Activated T-helper 17 cell treated with anti-CD3 and anti-CD28 coated beads, Interleukin-2, amount 50 U/mL, for 72 hours (primary cell): ENCODE results near the gene CLEC1A. TPM values are rescaled to one million over a fixed set of nuclear protein-coding genes. Genes with fewer than 3 reads are reported as not detected.
A peak's percentile ranks its signal among the peaks of the same experiment; 100 is the strongest.

Experiments
- ATAC-seq: fragments of 150-1000 bp; cut with Tn5 transposase; replicated peaks from 2 replicates; pipeline ENCODE4 v1.10.0; 2021; ENCODE audit warnings: mild to moderate bottlenecking, moderate library complexity
- H3K27ac Mint-ChIP-seq: one replicate; pipeline ENCODE4 v1.8.0; 2022; ENCODE audit warnings: mixed read lengths
- H3K27me3 Mint-ChIP-seq: one replicate; pipeline ENCODE4 v1.8.0; 2022; ENCODE audit warnings: mixed read lengths
- H3K36me3 Mint-ChIP-seq: one replicate; pipeline ENCODE4 v1.8.0; 2022; ENCODE audit warnings: low read depth, mild to moderate bottlenecking, mixed read lengths
- H3K4me1 Mint-ChIP-seq: one replicate; pipeline ENCODE4 v1.8.0; 2022; ENCODE audit warnings: mixed read lengths
- H3K4me3 Mint-ChIP-seq: one replicate; pipeline ENCODE4 v1.8.0; 2022; ENCODE audit warnings: mild to moderate bottlenecking, mixed read lengths
- H3K9me3 Mint-ChIP-seq: one replicate; pipeline ENCODE4 v1.8.0; 2022; ENCODE audit warnings: mixed read lengths
- total RNA-seq, 2 donors: library from RNA; stranded (reverse); gene quantifications; one replicate each; pipeline ENCODE4 v1.2.3, GENCODE V29; 2022

Gene CLEC1A, protein sequence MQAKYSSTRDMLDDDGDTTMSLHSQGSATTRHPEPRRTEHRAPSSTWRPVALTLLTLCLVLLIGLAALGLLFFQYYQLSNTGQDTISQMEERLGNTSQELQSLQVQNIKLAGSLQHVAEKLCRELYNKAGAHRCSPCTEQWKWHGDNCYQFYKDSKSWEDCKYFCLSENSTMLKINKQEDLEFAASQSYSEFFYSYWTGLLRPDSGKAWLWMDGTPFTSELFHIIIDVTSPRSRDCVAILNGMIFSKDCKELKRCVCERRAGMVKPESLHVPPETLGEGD
- total RNA-seq, result not detected

DNA sequence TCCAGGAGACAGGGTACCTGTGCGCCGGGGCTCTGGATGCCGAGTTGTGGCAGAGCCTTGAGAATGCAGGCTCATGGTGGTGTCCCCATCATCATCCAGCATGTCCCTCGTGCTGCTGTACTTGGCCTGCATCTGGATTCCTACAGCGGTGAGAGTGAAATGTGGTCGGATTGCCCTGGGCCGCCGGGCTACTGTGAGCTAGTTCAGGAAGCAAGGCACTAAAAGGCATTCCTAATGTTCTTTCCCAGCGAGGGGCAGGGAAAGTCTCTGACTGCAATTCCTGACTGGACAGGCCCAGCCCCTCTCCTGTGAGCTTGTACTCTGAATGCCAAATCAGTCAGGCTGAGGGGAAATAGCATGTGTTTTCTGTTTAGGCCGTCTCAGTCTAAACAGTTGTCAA lies at the start of gene CLEC1A:
TSS of gene CLEC1A (minus strand) at position 195 of the 400 bp plus-strand sequence. CDS start at position 132, 63 bp downstream.
- ATAC-seq, result no peak
- Mint-ChIP-seq H3K27ac (no peak within 1 kb of the TSS), H3K27me3 (peaks cover 11% of the 10 kb centered on the region), H3K9me3 (peaks cover 5% of the 10 kb centered on the region), H3K36me3 (no peaks in the 10 kb centered on the region), H3K4me1 (no peaks in the 10 kb centered on the region), H3K4me3 (no peak within 1 kb of the TSS)

DNA sequence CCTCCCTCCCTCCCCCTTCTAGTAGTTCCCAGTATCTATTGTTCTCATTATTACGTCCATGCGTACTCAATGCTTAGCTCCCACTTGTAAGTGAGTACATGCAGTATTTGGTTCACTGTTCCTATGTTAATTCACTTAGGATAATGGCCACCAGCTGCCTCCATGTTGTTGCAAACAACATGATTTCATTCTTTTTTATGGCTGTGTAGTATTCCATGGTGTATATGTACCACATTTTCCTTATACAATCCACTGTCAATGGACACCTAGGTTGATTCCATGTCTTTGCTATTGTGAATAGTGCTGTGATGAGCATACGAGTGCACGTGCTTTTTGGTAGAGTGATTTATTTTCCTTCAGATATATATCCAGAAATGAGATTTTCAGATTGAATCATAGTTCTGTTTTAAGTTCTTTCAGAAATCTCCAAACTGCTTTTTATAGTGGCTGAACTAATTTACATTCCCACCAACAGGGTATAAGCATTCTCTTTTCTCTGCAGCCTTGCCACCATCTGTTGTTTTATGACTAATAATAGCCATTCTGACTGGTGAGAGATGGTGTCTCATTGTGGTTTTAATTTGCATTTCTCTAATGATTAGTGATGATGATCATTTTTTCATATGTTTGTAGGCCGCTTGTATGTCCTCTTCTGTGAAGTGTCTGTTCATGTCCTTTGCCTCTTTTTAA lies 49.1 kb upstream of the CLEC1A start:
- H3K4me3 Mint-ChIP-seq, result no peak overlapping the region
- peaks cover 7% of the 10 kb centered on the region for H3K4me1 Mint-ChIP-seq
- H3K27me3 Mint-ChIP-seq, result peaks cover 3% of the 10 kb centered on the region
- no peak overlapping the region for H3K27ac Mint-ChIP-seq
- ATAC-seq, result peak; percentile 89
- no peaks in the 10 kb centered on the region for H3K36me3 Mint-ChIP-seq
- no peaks in the 10 kb centered on the region for H3K9me3 Mint-ChIP-seq

DNA sequence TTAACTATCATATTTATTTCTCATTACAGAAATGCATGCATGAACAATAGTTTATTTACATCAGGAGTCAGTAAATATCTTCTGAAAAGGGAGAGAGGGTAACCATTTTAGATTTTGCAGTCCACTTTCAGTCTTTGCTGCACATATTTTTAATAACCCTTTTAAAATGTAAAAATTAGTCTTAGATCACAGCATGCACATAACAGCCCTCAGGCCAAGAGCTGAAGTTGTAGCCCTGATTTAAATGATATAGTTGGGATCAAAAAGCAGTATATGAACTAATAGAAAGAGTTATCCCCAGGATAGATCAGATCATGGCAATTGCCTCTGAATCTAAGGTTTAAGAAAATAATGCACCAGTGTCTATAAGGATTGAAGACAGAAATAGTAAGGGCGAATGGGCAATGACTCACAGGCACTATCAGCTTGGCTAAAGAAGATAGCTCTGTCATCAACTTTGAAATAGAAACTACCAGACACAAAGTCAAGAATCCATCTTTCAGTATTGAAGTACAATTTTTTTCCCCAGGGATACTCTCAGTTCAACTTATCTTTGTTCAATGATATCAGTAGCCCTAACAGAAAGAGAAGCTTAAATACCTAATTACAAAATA lies 44.3 kb upstream of the CLEC1A start:
- Mint-ChIP-seq H3K4me3 (no peak overlapping the region), H3K36me3 (no peaks in the 10 kb centered on the region), H3K27ac (no peak overlapping the region), H3K4me1 (peaks cover 5% of the 10 kb centered on the region), H3K27me3 (peaks cover 3% of the 10 kb centered on the region), H3K9me3 (no peaks in the 10 kb centered on the region)
- ATAC-seq, result peak; percentile 17

DNA sequence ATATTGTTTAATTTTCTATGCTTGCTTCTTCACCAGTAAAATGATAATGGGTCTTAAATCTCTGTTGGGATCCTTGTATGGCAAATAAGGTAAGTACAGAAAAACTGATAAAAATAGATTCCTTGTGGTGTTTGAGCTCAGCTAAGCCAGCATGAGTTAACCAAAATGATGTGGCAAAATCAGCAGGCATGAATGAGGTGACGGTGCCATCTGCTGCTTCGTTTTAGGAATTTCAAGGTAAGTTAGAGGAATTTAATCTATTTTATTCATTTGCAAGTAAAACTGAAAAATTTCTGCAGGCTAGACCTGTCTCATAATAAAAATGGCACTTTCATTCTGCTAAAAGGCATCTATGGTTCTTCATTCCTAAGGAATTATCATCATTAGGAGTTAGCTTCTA lies 41.2 kb upstream of the CLEC1A start:
- Mint-ChIP-seq H3K27ac (no peak overlapping the region), H3K36me3 (no peaks in the 10 kb centered on the region), H3K4me3 (no peak overlapping the region), H3K27me3 (peaks cover 8% of the 10 kb centered on the region), H3K4me1 (no peaks in the 10 kb centered on the region), H3K9me3 (no peaks in the 10 kb centered on the region)
- no peak for ATAC-seq

DNA sequence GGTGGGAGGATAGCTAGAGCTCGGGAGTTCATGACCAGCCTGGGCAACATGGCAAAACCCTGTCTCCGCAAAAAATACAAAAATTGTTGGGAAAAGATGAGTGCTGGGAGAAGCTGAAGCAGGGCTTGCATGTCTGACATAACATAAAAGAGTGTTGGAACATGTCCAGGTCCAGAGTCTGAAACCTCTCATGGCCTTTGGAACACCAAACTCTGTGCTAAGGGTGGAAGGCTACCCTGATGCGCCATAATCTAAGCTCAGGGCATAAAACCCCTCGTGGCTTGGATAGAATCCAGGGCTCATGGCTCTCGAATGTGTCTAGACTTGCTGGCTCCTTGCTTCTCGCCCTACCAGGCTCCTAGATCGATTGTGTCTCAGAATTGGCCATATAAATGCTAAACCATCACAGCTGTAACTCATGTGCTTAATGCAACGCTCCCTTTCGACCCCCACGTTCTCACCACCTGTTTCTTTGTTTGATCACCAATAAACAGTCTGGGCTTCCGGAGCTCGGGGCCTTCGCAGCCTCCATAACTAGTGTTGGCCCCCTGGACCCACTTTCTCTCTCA lies 37.9 kb upstream of the CLEC1A start:
- H3K27me3 Mint-ChIP-seq, result peaks cover 4% of the 10 kb centered on the region
- no peaks in the 10 kb centered on the region for H3K9me3 Mint-ChIP-seq
- no peaks in the 10 kb centered on the region for H3K36me3 Mint-ChIP-seq
- H3K27ac Mint-ChIP-seq, result no peak overlapping the region
- H3K4me3 Mint-ChIP-seq, result no peak overlapping the region
- no peak for ATAC-seq
- no peaks in the 10 kb centered on the region for H3K4me1 Mint-ChIP-seq

DNA sequence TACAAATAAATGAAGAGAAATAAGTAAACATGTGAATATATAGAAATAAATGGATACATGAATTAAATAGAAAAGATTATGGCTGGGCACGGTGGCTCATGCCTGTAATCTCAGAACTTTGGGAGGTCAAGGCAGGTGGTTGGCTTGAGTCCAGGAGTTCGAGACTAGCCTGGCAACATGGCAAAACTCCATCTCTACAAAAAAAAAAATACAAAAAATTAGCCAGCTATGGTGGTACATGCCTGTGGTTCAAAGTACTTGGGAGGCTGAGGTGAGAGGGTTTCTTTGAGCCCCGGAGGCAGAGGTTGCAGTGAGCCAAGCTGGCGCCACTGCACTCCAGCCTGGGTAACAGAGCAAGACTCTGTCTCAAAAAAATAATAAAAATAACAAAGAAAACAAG lies 36.3 kb upstream of the CLEC1A start:
- ATAC-seq, result no peak
- Mint-ChIP-seq H3K4me1 (peaks cover 6% of the 10 kb centered on the region), H3K9me3 (no peaks in the 10 kb centered on the region)

DNA sequence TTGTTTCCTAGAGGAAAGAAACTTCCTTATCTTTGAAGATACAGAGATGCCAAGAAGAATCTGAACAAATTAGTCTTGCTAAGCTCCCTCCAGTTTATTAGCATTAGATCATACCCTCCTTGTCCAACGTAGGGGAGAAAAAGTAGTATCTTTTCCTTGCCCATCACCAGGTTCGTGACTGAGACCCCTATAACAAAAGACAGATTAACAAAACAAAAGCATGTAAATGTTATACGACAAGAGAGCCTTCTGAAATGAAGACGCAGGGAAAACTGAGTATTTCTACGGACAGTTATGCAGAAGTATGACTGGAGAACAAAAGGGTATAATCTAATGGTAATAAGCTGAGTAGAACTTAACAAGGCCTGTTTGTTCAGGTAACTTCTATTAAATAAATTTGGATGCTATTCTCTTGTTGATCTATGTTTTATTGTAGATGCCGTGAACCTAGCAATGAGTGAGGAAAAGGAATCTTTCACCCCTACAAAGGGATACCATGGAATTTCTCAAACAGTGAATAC lies 34.1 kb upstream of the CLEC1A start:
- H3K27me3 Mint-ChIP-seq, result peaks cover 4% of the 10 kb centered on the region
- H3K9me3 Mint-ChIP-seq, result no peaks in the 10 kb centered on the region
- no peak for ATAC-seq

More for the DNA sequence above, 36.3 kb upstream of the CLEC1A start:
- Mint-ChIP-seq H3K27ac (no peak overlapping the region), H3K36me3 (no peaks in the 10 kb centered on the region), H3K4me3 (no peak overlapping the region), H3K27me3 (peaks cover 4% of the 10 kb centered on the region)

DNA sequence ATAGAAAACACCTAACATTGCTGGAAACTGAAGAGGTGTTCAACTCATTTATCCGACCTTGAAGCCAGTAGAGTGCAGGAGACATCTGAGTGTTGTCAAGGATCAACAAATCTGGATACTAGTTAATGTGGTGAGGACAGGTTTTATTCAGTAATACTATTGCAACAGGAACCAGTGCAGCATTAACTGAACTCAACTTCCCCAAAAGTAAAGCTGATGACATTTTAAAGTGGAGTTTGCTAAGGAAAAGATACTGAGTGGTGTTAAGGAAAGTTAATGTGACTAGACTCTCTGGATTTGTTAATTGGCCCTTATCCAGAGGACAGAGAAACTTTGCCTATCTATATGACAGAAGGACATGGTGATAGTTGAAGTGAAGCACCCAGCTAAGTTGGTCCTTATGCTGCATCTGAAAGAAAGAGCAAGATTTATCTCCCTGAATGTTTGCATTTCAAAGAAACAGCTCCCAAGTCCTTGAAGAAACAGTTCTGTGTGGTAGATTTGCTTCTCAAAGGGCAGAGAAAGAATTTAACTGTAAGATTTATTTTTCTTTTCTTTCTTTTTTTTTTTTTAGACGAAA lies 32.4 kb upstream of the CLEC1A start:
- H3K27ac Mint-ChIP-seq, result no peak overlapping the region
- H3K4me3 Mint-ChIP-seq, result no peak overlapping the region

More for the DNA sequence above, 34.1 kb upstream of the CLEC1A start:
- H3K4me1 Mint-ChIP-seq, result peaks cover 10% of the 10 kb centered on the region
- H3K36me3 Mint-ChIP-seq, result no peaks in the 10 kb centered on the region
- no peak overlapping the region for H3K4me3 Mint-ChIP-seq
- H3K27ac Mint-ChIP-seq, result no peak overlapping the region

DNA sequence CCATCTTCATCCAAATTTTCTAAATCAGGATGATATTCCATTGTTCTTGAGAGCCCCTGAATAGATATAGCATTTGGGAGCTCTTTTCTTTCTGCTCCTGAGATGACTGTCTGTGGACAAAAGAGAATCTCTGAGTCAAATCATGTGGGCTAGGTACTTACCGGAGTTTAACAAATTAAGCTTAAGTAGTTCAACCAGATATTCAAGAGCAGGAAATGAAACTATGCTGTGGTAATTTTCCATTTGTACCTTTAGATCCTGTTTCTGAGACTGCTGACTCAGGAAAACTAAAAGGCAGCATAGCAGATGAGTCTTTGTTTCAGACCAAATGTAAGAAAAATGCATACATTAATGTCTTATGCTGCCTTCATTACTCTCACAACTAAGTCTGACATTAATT lies 31.3 kb upstream of the CLEC1A start, which contains the start of gene CLEC7A:
TSS of gene CLEC7A (minus strand) at position 158 of the 400 bp plus-strand sequence. CDS start at position 41, 117 bp downstream.
- no peaks in the 10 kb centered on the region for H3K9me3 Mint-ChIP-seq
- no peaks in the 10 kb centered on the region for H3K27me3 Mint-ChIP-seq
- H3K27ac Mint-ChIP-seq, result peak within 1 kb of the TSS; percentile 28
- no peaks in the 10 kb centered on the region for H3K36me3 Mint-ChIP-seq
- ATAC-seq, result peak; percentile 94
- H3K4me1 Mint-ChIP-seq, result peaks cover 10% of the 10 kb centered on the region
- peak within 1 kb of the TSS; percentile 31 for H3K4me3 Mint-ChIP-seq

More for the DNA sequence above, 32.4 kb upstream of the CLEC1A start:
- Mint-ChIP-seq H3K27me3 (no peaks in the 10 kb centered on the region), H3K9me3 (no peaks in the 10 kb centered on the region), H3K36me3 (no peaks in the 10 kb centered on the region), H3K4me1 (peaks cover 10% of the 10 kb centered on the region)
- no peak for ATAC-seq

DNA sequence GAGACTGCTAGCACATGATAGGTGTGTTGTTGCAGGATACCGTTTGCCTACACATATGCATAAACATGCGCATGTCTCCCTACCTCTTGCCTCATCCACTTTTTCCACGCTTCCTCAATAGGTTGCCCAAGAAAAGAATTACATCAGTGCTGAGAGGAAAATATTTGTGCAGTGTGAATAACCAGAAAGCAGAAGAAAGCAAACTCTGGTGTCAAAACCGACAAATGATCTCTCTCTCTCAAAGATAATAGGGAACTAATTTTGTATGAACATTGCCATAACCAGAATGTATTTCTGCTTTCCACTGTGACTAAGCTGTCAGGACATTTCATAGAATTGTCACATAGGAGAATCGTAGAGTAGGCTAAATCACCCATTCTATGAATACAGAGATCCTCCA lies 29.9 kb upstream of the CLEC1A start:
- Mint-ChIP-seq H3K27ac (no peak overlapping the region), H3K27me3 (no peaks in the 10 kb centered on the region), H3K4me1 (peaks cover 10% of the 10 kb centered on the region), H3K9me3 (no peaks in the 10 kb centered on the region), H3K4me3 (no peak overlapping the region), H3K36me3 (no peaks in the 10 kb centered on the region)
- no peak for ATAC-seq

DNA sequence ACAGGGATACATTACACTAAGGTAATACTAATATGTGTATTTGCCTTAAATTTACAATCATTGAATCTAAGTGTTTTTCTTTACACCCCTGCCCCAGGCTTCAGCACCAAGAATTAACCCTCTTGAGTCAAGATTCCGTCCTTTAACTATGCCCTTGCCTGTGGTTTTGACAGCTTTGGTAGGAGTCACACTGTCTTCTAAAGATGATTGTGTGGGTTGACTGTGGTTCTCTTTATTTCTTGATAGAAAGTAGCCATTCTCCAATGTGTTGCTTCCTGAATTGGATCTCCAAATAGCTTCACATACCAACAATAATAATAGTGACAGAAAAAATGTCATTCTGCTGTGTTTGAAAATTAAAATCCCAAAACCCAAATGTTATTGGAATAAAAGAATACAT lies 27.6 kb upstream of the CLEC1A start:
- H3K9me3 Mint-ChIP-seq, result no peaks in the 10 kb centered on the region
- H3K27me3 Mint-ChIP-seq, result no peaks in the 10 kb centered on the region
- no peak for ATAC-seq
- H3K4me3 Mint-ChIP-seq, result no peak overlapping the region
- H3K36me3 Mint-ChIP-seq, result no peaks in the 10 kb centered on the region
- H3K27ac Mint-ChIP-seq, result no peak overlapping the region
- peaks cover 10% of the 10 kb centered on the region for H3K4me1 Mint-ChIP-seq

DNA sequence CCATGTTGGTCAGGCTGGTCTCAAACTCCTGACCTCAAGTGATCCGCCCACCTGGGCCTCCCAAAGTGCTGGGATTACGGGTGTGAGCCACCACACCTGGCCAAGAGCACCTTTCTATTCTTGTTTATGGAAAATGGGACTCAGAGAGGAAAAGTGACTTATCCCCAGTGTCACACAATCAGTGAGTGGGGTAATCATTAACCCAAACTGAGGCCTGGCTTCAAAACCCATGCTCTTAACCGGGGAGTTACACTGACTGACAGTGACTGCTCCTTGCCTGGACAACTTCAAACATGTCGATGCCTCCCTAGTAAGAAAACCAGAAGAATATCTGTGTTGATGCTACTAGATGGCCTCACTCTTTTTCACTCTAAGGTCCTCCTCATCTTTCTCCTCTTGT lies 23.9 kb upstream of the CLEC1A start:
- H3K4me3 Mint-ChIP-seq, result no peak overlapping the region
- ATAC-seq, result no peak

DNA sequence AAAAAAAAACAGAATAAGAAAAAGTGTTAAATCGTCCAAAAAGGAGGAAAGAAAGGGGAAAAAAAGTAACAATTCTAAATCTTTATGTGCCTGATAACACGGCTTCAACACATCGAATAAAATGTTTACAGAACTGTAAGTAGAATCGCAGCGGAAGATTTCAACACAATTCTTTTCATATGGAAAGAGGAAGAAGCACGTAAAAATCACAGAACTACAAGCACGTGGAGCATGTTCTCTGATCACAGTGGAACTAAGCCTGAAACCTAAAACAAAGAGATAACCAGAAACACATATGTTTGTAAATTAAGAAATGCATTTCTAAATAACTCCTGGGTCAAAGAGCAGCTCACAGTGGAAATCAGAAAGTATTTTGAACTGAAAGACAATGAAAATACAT lies 22.5 kb upstream of the CLEC1A start:
- no peaks in the 10 kb centered on the region for H3K4me1 Mint-ChIP-seq
- no peaks in the 10 kb centered on the region for H3K9me3 Mint-ChIP-seq
- H3K4me3 Mint-ChIP-seq, result no peak overlapping the region
- H3K27me3 Mint-ChIP-seq, result no peaks in the 10 kb centered on the region
- H3K36me3 Mint-ChIP-seq, result no peaks in the 10 kb centered on the region
- no peak overlapping the region for H3K27ac Mint-ChIP-seq
- no peak for ATAC-seq

More for the DNA sequence above, 23.9 kb upstream of the CLEC1A start:
- H3K36me3 Mint-ChIP-seq, result no peaks in the 10 kb centered on the region
- no peaks in the 10 kb centered on the region for H3K4me1 Mint-ChIP-seq
- H3K9me3 Mint-ChIP-seq, result no peaks in the 10 kb centered on the region
- H3K27me3 Mint-ChIP-seq, result no peaks in the 10 kb centered on the region
- no peak overlapping the region for H3K27ac Mint-ChIP-seq

DNA sequence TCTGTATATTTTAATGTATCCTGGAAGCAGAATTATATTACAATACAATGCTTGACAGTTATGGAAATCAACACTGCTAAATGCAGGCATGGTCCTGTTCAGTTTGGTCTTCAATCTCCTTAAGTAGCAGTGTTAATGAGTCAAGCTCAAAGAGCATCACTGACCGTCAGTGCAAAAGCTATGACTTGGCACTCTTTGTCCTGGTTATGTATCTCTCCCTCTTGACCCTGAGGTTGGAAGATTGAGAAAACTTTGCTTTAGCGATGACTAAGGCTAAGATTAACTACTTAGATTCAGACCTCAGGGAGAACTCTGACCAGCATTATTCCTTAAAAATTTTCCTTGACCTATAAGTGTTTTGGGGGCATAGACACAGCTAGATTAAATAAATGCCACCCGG lies 20.3 kb upstream of the CLEC1A start:
- no peaks in the 10 kb centered on the region for H3K36me3 Mint-ChIP-seq
- H3K27me3 Mint-ChIP-seq, result no peaks in the 10 kb centered on the region
- no peaks in the 10 kb centered on the region for H3K9me3 Mint-ChIP-seq
- no peak for ATAC-seq
- H3K27ac Mint-ChIP-seq, result no peak overlapping the region
- H3K4me3 Mint-ChIP-seq, result no peak overlapping the region
- no peaks in the 10 kb centered on the region for H3K4me1 Mint-ChIP-seq
